LNCaP clone FGC (cell line): Measurements from ENCODE around the gene IQSEC1.

Source experiments
- DNase-seq: peaks from one replicate; pipeline ENCODE4 v3.0.0-alpha.2; 2011; ENCODE audit warnings: low read depth
- H3K4me3 ChIP-seq: 2 replicates; pipeline ENCODE4 v1.5.1; 2011; ENCODE audit warnings: mild to moderate bottlenecking, low read depth, low read length, control low read depth
- CTCF ChIP-seq: IDR thresholded peaks from 2 replicates; pipeline ENCODE4 v1.5.1; 2012; ENCODE audit warnings: mild to moderate bottlenecking; ENCODE audit not compliant: control insufficient read depth, insufficient read depth; ENCODE audit errors: extremely low read depth

The IQSEC1 gene

DNA sequence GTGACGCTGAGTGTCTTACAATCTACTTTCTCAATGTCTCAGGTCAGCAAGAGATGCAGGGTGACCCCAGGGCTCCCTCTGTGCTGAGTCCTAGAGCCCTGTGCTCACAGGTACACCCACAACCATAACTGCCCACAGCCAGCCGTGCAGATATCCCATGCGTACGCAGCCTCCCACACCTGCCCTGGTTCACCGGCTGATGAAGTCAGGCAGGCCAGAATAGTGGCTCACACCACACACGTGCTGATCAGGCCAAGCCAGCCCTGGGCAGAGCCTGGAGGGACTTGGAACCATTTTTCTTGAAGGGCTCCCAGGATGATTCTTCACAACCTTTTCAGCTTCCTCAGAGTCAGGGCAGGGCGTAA, 168.3 kb downstream of the IQSEC1 start:
- no peak for DNase-seq
- TF ChIP-seq CTCF: no peak
- H3K4me3 ChIP-seq: no peak overlapping the region

DNA sequence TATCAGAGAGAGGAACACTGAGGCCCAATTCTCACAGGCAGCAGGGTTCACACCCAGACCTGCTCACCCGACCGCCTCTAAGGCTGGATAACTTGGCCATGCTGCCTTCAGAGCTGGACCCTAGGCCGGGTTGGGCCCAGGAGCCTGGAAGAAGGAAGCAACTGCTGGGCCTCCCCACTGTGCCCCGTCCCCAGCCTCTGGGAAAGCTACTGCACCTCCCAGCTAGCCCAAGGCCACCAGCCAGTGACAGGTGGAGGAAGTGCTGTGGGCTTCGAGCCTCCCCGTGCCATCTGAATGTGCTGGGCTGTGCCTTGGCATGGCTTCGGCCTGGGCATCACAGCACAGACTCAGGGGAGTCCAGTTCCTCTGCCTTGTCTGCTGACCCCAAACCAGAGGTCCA, 169.3 kb downstream of the IQSEC1 start:
- no peak for DNase-seq
- no peak overlapping the region for H3K4me3 ChIP-seq
- TF ChIP-seq CTCF: no peak

GRCh38 chr3:12903000-12903800, 170.0 kb downstream of the IQSEC1 start:
- H3K4me3 ChIP-seq: no peak overlapping the region
- no peak for TF ChIP-seq CTCF
- DNase-seq: no peak

GRCh38 chr3:12902181-12902999, 170.8 kb downstream of the IQSEC1 start:
- TF ChIP-seq CTCF: no peak
- H3K4me3 ChIP-seq: no peak overlapping the region
- no peak for DNase-seq

DNA sequence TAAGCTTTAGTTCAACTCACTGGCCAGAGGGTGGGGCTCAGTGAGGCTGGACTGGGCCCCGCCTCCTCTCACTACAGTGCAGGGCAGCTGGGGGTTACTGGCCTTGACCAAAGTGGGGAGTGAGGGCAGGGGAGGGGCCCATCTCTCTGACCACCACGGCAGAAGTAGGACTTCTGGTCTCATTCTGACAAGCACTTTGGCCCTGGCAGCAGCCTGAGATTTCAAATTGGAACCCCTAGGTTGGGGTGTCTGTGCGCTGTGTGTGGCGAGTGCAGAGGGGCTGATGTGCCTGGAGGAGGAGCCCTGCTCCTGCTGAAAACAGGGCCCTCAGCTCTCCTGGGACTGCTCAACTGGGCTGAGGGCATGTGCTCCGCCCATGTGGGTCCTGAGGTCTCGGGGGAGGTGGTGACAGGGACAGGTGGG, 171.6 kb downstream of the IQSEC1 start:
- no peak for DNase-seq
- TF ChIP-seq CTCF: no peak
- H3K4me3 ChIP-seq: no peak overlapping the region

- no peak for TF ChIP-seq CTCF
- no peak for DNase-seq
Observed at GRCh38 chr3:12900885-12901411, 172.3 kb downstream of the IQSEC1 start.

More at GRCh38 chr3:12900885-12901411, 172.3 kb downstream of the IQSEC1 start:
- no peak overlapping the region for H3K4me3 ChIP-seq
